ENCODE data around the gene TASL.

GRCh38 chrX:30597216-30598012, 19.8 kb upstream of the TASL start:
- TF ChIP-seq TOX (CRISPR knock-in tag; IDR thresholded peaks at IDR 0.05; ENCODE audit: borderline replicate concordance) (no peak), BACH2 (CRISPR knock-in tag; IDR thresholded peaks at IDR 0.05; ENCODE audit: borderline replicate concordance) (no peak), CREB5 (CRISPR knock-in tag; IDR thresholded peaks at IDR 0.05; ENCODE audit: low read depth) (no peak), CSDC2 (CRISPR knock-in tag; IDR thresholded peaks at IDR 0.05) (no peak), ESRRG (CRISPR knock-in tag; IDR thresholded peaks at IDR 0.05) (no peak), SNAI2 (CRISPR knock-in tag; IDR thresholded peaks at IDR 0.05) (no peak), ZC3H10 (CRISPR knock-in tag; IDR thresholded peaks at IDR 0.05) (no peak), OSR1 (CRISPR knock-in tag; IDR thresholded peaks at IDR 0.05) (no peak), PATZ1 (CRISPR knock-in tag; IDR thresholded peaks at IDR 0.05; ENCODE audit: borderline replicate concordance) (no peak), ISL1 (CRISPR knock-in tag; IDR thresholded peaks at IDR 0.05) (no peak), RARB (CRISPR knock-in tag; IDR thresholded peaks at IDR 0.05) (no peak)

Data from SK-N-SH treated with all-trans-retinoic acid at 6 μM for 48 hours (cell line).